CD4-positive, alpha-beta T cell treated with Interferon gamma for 1 hour (primary cell): ENCODE measurements around the gene CD244.

Source experiments
- DNase-seq: peaks from one replicate; pipeline ENCODE4 v3.0.0-alpha.2; 2020

Gene CD244

DNA sequence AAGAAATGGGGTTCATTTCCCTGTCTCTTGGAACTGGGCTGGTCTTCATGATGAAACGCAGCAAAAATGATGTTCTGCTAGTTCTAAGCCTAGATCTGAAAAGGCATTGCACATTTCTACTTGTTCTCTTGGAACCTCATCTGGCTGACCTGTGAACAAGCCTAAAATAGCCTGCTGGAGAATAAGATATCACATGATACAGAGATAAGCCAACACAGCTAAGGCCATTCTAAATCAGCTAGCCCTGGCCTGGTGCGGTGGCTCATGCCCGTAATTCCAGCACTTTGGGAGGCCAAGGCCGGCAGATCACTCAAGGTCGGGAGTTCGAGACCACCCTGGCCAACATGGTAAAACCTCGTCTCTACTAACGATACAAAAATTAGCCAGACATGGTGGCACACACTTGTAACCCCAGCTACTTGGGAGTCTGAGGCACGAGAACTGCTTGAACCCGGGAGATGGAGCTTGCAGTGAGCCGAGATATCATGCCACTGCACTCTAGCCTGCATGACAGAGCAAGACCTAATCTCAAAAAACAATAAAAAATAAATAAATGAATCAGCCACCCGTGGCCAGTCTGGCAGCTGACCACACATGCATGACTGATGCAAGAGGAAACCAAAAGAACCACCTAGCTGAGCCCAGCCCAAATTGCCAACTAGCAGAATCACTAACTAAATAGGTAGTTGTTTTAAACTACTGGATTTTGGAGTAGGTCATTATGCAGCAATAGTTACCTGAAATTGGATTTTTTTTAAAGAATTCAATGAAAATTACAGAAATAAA, 18.0 kb downstream of the CD244 start:
- no peak for DNase-seq

DNA sequence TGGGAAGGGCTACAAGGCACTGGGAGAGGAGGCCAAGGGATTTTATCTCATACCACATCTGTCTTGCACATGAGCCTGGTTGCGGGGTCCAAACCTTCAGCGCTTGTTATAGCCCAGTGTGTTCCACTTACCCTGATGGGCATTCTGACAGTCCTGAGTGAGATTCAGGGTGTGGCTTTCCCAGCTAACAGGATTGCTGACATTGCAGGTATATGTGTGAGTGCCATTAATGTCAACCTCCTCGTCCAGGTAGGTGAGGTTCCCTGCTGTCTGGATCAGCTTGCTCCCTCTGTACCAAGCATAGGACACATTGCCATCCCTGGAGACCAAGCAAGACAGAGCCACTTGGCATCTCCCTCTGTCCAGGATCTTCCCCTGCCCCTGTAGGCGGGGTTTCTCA, 21.6 kb downstream of the CD244 start:
- DNase-seq: no peak

DNA sequence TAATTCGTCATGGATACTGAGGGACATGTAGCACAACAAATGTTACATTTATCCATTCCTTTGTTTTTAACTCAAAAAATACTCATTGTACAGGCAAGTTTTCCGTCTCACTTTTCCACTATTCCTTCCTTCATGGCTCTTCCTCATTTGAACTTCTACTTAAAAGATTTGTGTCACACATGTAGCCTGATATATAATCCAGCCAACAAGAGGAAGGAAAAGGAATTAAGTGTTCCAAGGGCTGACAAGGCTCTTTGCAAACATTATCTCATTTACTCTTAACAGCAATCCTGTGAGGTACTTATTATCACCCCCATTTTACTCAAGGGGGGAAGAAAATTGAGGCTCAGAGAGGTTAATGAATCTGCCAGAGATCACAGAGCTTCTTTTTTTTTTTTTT, 22.9 kb downstream of the CD244 start:
- DNase-seq: no peak

DNA sequence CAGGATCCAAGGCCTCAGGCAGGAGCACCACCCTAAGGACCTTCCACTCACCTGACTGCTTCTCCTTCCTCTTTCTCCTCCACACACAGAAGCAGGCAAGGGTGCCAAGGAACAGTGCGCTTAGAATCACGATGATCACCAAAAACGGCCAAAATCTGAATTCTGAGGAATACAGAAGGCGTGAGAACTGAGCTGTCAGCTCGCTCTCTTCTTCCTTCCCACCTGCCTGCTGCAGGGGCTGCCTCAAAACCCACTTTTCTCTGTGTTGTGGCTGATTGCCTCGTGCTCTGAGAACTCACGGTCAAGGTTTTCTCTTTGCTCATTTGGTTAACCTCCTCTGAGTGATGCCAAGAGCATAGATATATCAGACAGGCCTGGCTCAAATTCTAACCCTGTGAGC, 23.8 kb downstream of the CD244 start:
- no peak for DNase-seq

- DNase-seq: peak; percentile 86
Observed at GRCh38 chr1:160837558-160838205, 25.0 kb downstream of the CD244 start.

DNA sequence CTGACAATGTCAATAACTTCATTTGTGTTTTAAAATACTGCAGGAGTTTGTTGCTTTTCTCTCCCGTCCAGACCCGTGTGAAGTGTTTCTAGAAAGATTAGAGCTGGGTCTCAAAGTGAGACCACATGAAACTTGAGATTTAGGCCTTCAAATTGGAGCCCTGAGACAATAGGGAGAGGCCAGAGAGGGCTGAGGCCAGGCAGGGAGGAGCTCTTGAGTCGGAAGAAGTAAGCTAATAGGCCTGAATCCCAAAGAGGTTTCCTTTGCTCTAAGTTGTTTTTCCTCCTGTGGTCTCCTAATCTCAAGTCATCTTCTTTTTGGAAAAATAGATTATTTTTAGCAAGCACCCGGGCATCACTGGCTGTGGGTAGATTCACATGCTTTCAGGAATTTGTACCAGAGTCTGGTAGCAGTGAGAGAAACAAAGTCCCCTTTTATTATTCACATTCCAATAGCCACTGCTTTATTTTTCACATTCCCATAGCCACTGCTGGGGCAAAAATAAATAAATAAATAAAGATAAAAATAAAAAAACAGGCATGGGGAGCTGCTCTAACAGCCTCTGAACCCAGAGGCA, 25.6 kb downstream of the CD244 start:
- DNase-seq: no peak

GRCh38 chr1:160836561-160836960, 26.1 kb downstream of the CD244 start:
- no peak for DNase-seq

DNA sequence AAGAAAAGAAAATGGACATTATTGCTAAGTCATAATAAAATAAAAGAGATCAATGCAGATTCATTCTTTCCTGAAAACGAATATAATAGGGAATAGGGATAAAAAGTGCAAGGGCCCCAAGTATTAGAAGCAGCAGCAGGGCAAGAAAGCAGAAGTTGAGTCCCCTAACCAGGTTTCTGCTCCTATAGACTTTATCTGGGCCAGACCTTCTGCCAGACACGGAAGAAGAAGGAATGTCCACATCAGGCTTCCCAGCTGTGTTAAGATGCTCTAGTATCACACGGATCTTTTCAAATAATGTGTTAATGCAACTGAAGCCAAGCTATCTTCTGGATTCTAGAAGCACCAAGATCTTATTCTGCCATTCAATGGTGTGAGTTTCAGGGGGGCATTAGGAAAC, 26.9 kb downstream of the CD244 start:
- DNase-seq: no peak

GRCh38 chr1:160834945-160835565, 27.6 kb downstream of the CD244 start:
- peak; percentile 22 for DNase-seq

GRCh38 chr1:160830321-160831153, 32.1 kb downstream of the CD244 start:
- DNase-seq: peak; percentile 70

DNA sequence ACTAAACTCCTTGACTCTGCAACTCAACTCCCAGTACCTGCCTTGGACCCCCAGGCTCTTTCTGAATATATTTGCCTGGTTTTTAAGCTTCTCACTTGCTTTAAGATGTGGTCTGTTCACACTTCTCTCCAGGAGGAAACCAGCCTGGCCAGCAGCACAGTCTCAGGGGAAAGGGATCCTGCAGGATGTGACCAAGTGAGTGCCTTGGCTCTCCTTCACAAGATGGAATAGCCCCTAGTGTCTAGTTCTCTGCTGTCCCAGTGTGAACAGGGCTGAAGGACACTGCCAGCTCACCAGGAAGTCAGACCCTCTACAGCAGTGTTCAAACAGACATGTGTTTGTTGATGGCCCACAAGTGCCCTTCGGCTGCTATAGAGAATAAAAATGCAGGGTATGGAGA, 32.9 kb downstream of the CD244 start:
- no peak for DNase-seq

- DNase-seq: no peak
Observed at GRCh38 chr1:160827418-160827817, 35.3 kb downstream of the CD244 start.

- DNase-seq: no peak
Observed at GRCh38 chr1:160826546-160826945, 36.1 kb downstream of the CD244 start.

- DNase-seq: no peak
Observed at GRCh38 chr1:160823296-160823695, 39.4 kb downstream of the CD244 start.

- DNase-seq: no peak
Observed at GRCh38 chr1:160821627-160822026, 41.1 kb downstream of the CD244 start.

GRCh38 chr1:160819186-160819585, 43.5 kb downstream of the CD244 start:
- no peak for DNase-seq

- DNase-seq: no peak
Observed at GRCh38 chr1:160818207-160818937, 44.3 kb downstream of the CD244 start.

GRCh38 chr1:160814856-160815255, 47.8 kb downstream of the CD244 start:
- no peak for DNase-seq

- DNase-seq: no peak
Observed at GRCh38 chr1:160814316-160814715, 48.4 kb downstream of the CD244 start.

DNA sequence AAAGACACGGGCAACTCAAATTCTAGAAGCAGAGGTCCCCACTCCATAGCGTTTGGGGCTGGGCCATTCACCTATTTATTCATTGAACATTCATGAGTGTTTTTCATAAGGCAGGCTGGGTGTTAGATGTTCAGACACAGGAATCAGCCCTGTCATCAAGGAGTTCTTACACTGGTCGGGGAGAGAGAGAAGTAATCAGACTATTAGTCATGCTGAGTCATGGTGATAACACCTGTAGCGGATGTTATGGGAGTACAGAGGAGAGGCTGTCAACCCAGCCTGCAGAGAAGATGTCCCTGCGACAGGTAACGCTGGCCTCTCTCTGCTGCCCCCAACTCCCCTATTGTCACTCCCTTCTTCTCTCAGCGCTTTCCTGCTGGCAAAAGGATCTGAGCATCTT, 49.5 kb downstream of the CD244 start:
- DNase-seq: no peak

DNA sequence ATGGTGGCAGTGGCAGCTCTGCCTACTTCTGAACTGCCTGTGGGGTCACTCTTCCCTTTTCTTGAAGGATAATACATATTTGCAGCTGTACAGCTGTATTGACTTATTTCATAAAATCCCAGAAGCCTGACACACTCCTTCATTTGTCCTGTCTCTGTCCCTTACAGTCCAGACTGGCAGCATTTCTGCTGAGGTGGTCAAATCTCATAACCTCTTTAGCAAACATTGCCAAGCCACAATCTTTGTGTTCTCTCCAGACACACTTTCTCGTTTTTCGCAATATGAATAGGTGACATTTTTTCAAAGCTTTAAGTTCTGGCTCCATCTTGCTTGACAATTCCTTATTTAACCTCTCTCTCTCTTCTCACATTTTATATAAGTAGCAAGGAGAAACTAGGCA, 51.5 kb downstream of the CD244 start:
- DNase-seq: no peak

GRCh38 chr1:160810486-160810885, 52.2 kb downstream of the CD244 start:
- DNase-seq: no peak
